NCI-H526 (cell line): Measurements from ENCODE around the gene GSTM5.
"Not testable (repeated sequence)": the region's sequence is repeated elsewhere in the genome, so short reads cannot be mapped to it uniquely, and the experiment has no call there.

ENCODE experiments used
- DNase-seq, 2 experiments: peaks; one replicate each; lab custom pipeline; 2025; lab: John Stamatoyannopoulos, UW

GSTM5 gene

GRCh38 chr1:109711593-109712320 lies at the start of gene GSTM5:
GSTM5 (plus strand) TSS chr1:109712251; CDS start chr1:109712313, 62 bp downstream.
- not testable (repeated sequence) for DNase-seq

- no peak for DNase-seq
Observed at GRCh38 chr1:109664671-109665070, 47.4 kb upstream of the GSTM5 start.

- peak; percentile 83 to 96 for DNase-seq
Observed at GRCh38 chr1:109667452-109668122, 44.5 kb upstream of the GSTM5 start, which contains the start of gene GSTM2. GSTM2 (plus strand) TSS chr1:109668057; CDS start chr1:109668116, 59 bp downstream.

GRCh38 chr1:109668123-109668775 lies 43.8 kb upstream of the GSTM5 start:
- DNase-seq = peak in 1 of 2 experiments; percentile 47

GRCh38 chr1:109669246-109669948 lies 42.7 kb upstream of the GSTM5 start:
- DNase-seq = no peak

- not testable (repeated sequence) for DNase-seq
Observed at GRCh38 chr1:109669949-109670302, 42.1 kb upstream of the GSTM5 start.

GRCh38 chr1:109671067-109671466 lies 41.0 kb upstream of the GSTM5 start:
- DNase-seq = no peak

- not testable (repeated sequence) for DNase-seq
Observed at GRCh38 chr1:109673861-109674260, 38.2 kb upstream of the GSTM5 start.

- DNase-seq = not testable (repeated sequence)
Observed at GRCh38 chr1:109676683-109677381, 35.2 kb upstream of the GSTM5 start.

- DNase-seq = no peak
Observed at GRCh38 chr1:109677459-109677858, 34.6 kb upstream of the GSTM5 start.

- not testable (repeated sequence) for DNase-seq
Observed at GRCh38 chr1:109678637-109679036, 33.4 kb upstream of the GSTM5 start.

GRCh38 chr1:109684777-109685176 lies 27.3 kb upstream of the GSTM5 start:
- not testable (repeated sequence) for DNase-seq

GRCh38 chr1:109685399-109685798 lies 26.7 kb upstream of the GSTM5 start:
- DNase-seq = not testable (repeated sequence)

- not testable (repeated sequence) for DNase-seq
Observed at GRCh38 chr1:109685890-109686289, 26.2 kb upstream of the GSTM5 start.

- DNase-seq = not testable (repeated sequence)
Observed at GRCh38 chr1:109687109-109687508, 24.9 kb upstream of the GSTM5 start.

GRCh38 chr1:109687641-109688499 lies 24.2 kb upstream of the GSTM5 start, which contains the start of gene GSTM1:
GSTM1 (plus strand) TSS chr1:109687817; CDS start chr1:109687874, 57 bp downstream.
- DNase-seq = no peak

- DNase-seq = no peak
Observed at GRCh38 chr1:109689844-109690405, 22.1 kb upstream of the GSTM5 start.

GRCh38 chr1:109691759-109692158 lies 20.3 kb upstream of the GSTM5 start:
- DNase-seq = no peak

GRCh38 chr1:109694400-109694799 lies 17.7 kb upstream of the GSTM5 start:
- DNase-seq = not testable (repeated sequence)

GRCh38 chr1:109695138-109695537 lies 16.9 kb upstream of the GSTM5 start:
- not testable (repeated sequence) for DNase-seq
